ENCODE results near the gene UBASH3A.

UBASH3A gene

GRCh38 chr21:42453986-42454570, 50.4 kb downstream of the UBASH3A start:
- TF ChIP-seq, protein P1, sequence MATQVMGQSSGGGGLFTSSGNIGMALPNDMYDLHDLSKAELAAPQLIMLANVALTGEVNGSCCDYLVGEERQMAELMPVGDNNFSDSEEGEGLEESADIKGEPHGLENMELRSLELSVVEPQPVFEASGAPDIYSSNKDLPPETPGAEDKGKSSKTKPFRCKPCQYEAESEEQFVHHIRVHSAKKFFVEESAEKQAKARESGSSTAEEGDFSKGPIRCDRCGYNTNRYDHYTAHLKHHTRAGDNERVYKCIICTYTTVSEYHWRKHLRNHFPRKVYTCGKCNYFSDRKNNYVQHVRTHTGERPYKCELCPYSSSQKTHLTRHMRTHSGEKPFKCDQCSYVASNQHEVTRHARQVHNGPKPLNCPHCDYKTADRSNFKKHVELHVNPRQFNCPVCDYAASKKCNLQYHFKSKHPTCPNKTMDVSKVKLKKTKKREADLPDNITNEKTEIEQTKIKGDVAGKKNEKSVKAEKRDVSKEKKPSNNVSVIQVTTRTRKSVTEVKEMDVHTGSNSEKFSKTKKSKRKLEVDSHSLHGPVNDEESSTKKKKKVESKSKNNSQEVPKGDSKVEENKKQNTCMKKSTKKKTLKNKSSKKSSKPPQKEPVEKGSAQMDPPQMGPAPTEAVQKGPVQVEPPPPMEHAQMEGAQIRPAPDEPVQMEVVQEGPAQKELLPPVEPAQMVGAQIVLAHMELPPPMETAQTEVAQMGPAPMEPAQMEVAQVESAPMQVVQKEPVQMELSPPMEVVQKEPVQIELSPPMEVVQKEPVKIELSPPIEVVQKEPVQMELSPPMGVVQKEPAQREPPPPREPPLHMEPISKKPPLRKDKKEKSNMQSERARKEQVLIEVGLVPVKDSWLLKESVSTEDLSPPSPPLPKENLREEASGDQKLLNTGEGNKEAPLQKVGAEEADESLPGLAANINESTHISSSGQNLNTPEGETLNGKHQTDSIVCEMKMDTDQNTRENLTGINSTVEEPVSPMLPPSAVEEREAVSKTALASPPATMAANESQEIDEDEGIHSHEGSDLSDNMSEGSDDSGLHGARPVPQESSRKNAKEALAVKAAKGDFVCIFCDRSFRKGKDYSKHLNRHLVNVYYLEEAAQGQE (IDR thresholded peaks at IDR 0.05; ENCODE audit: low read depth), result no peak
- TF ChIP-seq USF1 (IDR thresholded peaks at IDR 0.05) (no peak), YY1 (IDR thresholded peaks at IDR 0.05; ENCODE audit: low read depth) (no peak), TCF12 (IDR thresholded peaks at IDR 0.05; ENCODE audit: low read depth) (no peak), EGR1 (IDR thresholded peaks at IDR 0.05) (no peak), FOXM1 (IDR thresholded peaks at IDR 0.05; ENCODE audit: borderline replicate concordance, low read depth) (no peak), RAD21 (IDR thresholded peaks at IDR 0.05; ENCODE audit: low read depth) (no peak), TAF1 (IDR thresholded peaks at IDR 0.05; ENCODE audit: low read depth) (no peak), CREB1 (IDR thresholded peaks at IDR 0.05; ENCODE audit: low read depth) (no peak), EP300 (IDR thresholded peaks at IDR 0.05; ENCODE audit: borderline replicate concordance) (no peak), ZBTB7A (IDR thresholded peaks at IDR 0.05; ENCODE audit: low read depth) (no peak), TEAD4 (IDR thresholded peaks at IDR 0.05) (no peak), NFIC (IDR thresholded peaks at IDR 0.05) (no peak), CEBPB (IDR thresholded peaks at IDR 0.05) (no peak)
- TF ChIP-seq, protein P2, sequence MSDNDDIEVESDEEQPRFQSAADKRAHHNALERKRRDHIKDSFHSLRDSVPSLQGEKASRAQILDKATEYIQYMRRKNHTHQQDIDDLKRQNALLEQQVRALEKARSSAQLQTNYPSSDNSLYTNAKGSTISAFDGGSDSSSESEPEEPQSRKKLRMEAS (IDR thresholded peaks at IDR 0.05), result no peak

DNA sequence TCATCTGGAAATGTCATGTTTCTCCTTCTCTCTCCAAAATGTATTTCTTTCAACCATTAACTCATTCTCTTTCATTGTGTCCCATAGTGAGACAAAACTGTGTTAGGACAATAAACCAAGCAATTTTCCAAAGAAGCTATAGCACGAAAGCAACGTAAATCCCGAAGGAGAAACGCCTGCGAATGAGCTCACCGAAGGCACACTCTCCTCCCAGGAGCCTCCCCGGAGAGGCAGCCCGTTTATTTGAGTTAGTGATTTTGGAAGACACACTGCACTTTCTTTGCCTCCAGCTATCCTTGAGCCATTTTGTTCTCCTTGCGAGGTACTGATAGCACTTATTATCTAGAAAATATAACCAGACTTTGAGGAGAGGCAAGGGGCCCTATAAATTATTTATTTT, 51.1 kb downstream of the UBASH3A start:
- TF ChIP-seq CEBPB (IDR thresholded peaks at IDR 0.05) (no peak), NFIC (IDR thresholded peaks at IDR 0.05) (no peak), TEAD4 (IDR thresholded peaks at IDR 0.05) (no peak)

GRCh38 chr21:42455196-42455595, 51.5 kb downstream of the UBASH3A start:
- no peak for TF ChIP-seq EGR1 (IDR thresholded peaks at IDR 0.05)

GRCh38 chr21:42455754-42456440, 52.2 kb downstream of the UBASH3A start:
- no peak for TF ChIP-seq CEBPB (IDR thresholded peaks at IDR 0.05)
- no peak for TF ChIP-seq TCF12 (IDR thresholded peaks at IDR 0.05; ENCODE audit: low read depth)
- TF ChIP-seq, protein P2 (IDR thresholded peaks at IDR 0.05), result no peak
- TF ChIP-seq USF1 (IDR thresholded peaks at IDR 0.05), result no peak
- TF ChIP-seq TAF1 (IDR thresholded peaks at IDR 0.05; ENCODE audit: low read depth), result no peak
- TF ChIP-seq, protein P1 (IDR thresholded peaks at IDR 0.05; ENCODE audit: low read depth), result no peak
- TF ChIP-seq EP300 (IDR thresholded peaks at IDR 0.05; ENCODE audit: borderline replicate concordance), result no peak
- no peak for TF ChIP-seq CREB1 (IDR thresholded peaks at IDR 0.05; ENCODE audit: low read depth)
- TF ChIP-seq YY1 (IDR thresholded peaks at IDR 0.05; ENCODE audit: low read depth), result no peak
- no peak for TF ChIP-seq NFIC (IDR thresholded peaks at IDR 0.05)
- TF ChIP-seq EGR1 (IDR thresholded peaks at IDR 0.05), result no peak
- no peak for TF ChIP-seq TEAD4 (IDR thresholded peaks at IDR 0.05)
- no peak for TF ChIP-seq RAD21 (IDR thresholded peaks at IDR 0.05; ENCODE audit: low read depth)
- TF ChIP-seq ZBTB7A (IDR thresholded peaks at IDR 0.05; ENCODE audit: low read depth), result no peak
- no peak for TF ChIP-seq FOXM1 (IDR thresholded peaks at IDR 0.05; ENCODE audit: borderline replicate concordance, low read depth)

DNA sequence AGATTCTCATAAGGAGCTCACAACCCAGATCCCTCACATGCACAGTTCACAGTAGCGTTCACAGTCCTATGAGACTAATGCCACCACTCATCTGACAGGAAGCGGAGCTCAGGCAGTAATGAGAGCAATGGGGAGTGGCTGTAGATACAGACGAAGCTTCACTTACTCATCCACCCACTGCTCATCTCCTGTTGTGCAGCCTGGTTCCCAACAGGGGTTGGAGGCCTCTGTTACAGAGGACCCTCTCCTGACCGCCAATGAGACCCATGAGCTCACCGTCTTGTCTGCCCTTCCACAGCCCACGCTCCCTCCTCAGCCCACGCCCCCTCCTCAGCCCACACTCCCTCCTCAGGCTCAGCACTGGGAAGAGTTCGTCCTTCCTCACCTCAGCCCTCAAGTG, 52.8 kb downstream of the UBASH3A start:
- no peak for TF ChIP-seq TEAD4 (IDR thresholded peaks at IDR 0.05)
- TF ChIP-seq, protein P1 (IDR thresholded peaks at IDR 0.05; ENCODE audit: low read depth), result no peak
- TF ChIP-seq RAD21 (IDR thresholded peaks at IDR 0.05; ENCODE audit: low read depth), result no peak
- no peak for TF ChIP-seq ZBTB7A (IDR thresholded peaks at IDR 0.05; ENCODE audit: low read depth)
- TF ChIP-seq CREB1 (IDR thresholded peaks at IDR 0.05; ENCODE audit: low read depth), result no peak
- TF ChIP-seq TAF1 (IDR thresholded peaks at IDR 0.05; ENCODE audit: low read depth), result no peak
- TF ChIP-seq NFIC (IDR thresholded peaks at IDR 0.05), result no peak
- TF ChIP-seq, protein P2 (IDR thresholded peaks at IDR 0.05), result no peak
- no peak for TF ChIP-seq EGR1 (IDR thresholded peaks at IDR 0.05)
- TF ChIP-seq USF1 (IDR thresholded peaks at IDR 0.05), result no peak
- TF ChIP-seq CEBPB (IDR thresholded peaks at IDR 0.05), result no peak
- TF ChIP-seq YY1 (IDR thresholded peaks at IDR 0.05; ENCODE audit: low read depth), result no peak
- TF ChIP-seq EP300 (IDR thresholded peaks at IDR 0.05; ENCODE audit: borderline replicate concordance), result no peak
- TF ChIP-seq FOXM1 (IDR thresholded peaks at IDR 0.05; ENCODE audit: borderline replicate concordance, low read depth), result no peak
- TF ChIP-seq TCF12 (IDR thresholded peaks at IDR 0.05; ENCODE audit: low read depth), result no peak
